Heart left ventricle (tissue), 16 donors: ENCODE measurements around the gene GTPBP8. TPM values are rescaled to one million over a fixed set of nuclear protein-coding genes. Genes with fewer than 3 reads are reported as not detected.
"Not testable (repeated sequence)": the region's sequence is repeated elsewhere in the genome, so short reads cannot be mapped to it uniquely, and the experiment has no call there.

ENCODE experiments used
- ATAC-seq, 4 donors: fragments of 200-7000 bp; cut with Tn5 transposase; one replicate each; pipeline ENCODE4 v1.9.1; 2020 to 2022; ENCODE audit warnings: moderate library complexity in 4 of 4, mild to moderate bottlenecking in 3 of 4, moderate number of reproducible peaks in 1 of 4
- DNase-seq, 5 donors: peaks; one replicate each; pipeline ENCODE4 v3.0.0-alpha.2; 2020
- H3K27ac ChIP-seq, 12 donors: fragments of 200-600 bp; sonication (generic) in 4 of 12; one replicate each; pipeline versions ENCODE4 v1.5.0 to v1.8.0; 2016 to 2022; ENCODE audit warnings: mild to moderate bottlenecking in 2 of 12
- H3K27me3 ChIP-seq, 9 donors: fragments of 200-600 bp; sonication (generic) in 2 of 9; one replicate each; pipeline versions ENCODE4 v1.5.1 to v1.8.0; 2016 to 2022; ENCODE audit warnings: mild to moderate bottlenecking in 3 of 9
- H3K36me3 ChIP-seq, 9 donors: fragments of 200-600 bp; sonication (generic) in 2 of 9; one replicate each; pipeline versions ENCODE4 v1.5.0 to v1.8.0; 2018 to 2022; ENCODE audit warnings: mild to moderate bottlenecking in 2 of 9
- H3K4me1 ChIP-seq, 12 donors: fragments of 200-600 bp; sonication (generic) in 4 of 12; one replicate each; pipeline versions ENCODE4 v1.5.0 to v1.8.0; 2016 to 2022; ENCODE audit warnings: mild to moderate bottlenecking in 3 of 12
- H3K4me3 ChIP-seq, 12 donors: fragments of 200-600 bp; sonication (generic) in 4 of 12; one replicate each; pipeline versions ENCODE4 v1.5.0 to v1.8.0; 2017 to 2022; ENCODE audit warnings: mild to moderate bottlenecking in 9 of 12, moderate library complexity in 4 of 12
- H3K9me3 ChIP-seq, 12 donors: fragments of 200-600 bp; sonication (generic) in 4 of 12; one replicate each; pipeline versions ENCODE4 v1.5.0 to v1.8.0; 2016 to 2022; ENCODE audit warnings: mild to moderate bottlenecking in 1 of 12
- CTCF ChIP-seq, 12 donors: fragments of 200-600 bp; sonication (generic) in 4 of 12; IDR thresholded peaks; one replicate each; pipeline versions ENCODE4 v1.5.0 to v1.8.0; 2018 to 2022; ENCODE audit warnings: antibody characterized with exemption in 12 of 12, mild to moderate bottlenecking in 5 of 12
- POLR2A ChIP-seq, 2 donors: fragments of 450-650 bp; IDR thresholded peaks; one replicate each; pipeline ENCODE4 v1.6.1; 2017; ENCODE audit warnings: antibody characterized with exemption in 2 of 2, mild to moderate bottlenecking in 2 of 2, moderate library complexity in 2 of 2
- WGBS, 4 donors: extraction: QIAGEN DNeasy Blood & Tissue Kit in 2 of 4; methylation state at CpG; one replicate each; pipeline versions ENCODE4 v1.1.5 to v1.1.7; 2013 to 2018; 5-methylcytosine and 5-hydroxymethylcytosine counted together
- intact Hi-C, 10 donors: fragments of 100-400 bp; cut with DNase I; formaldehyde crosslinking; loops; one replicate each; pipeline versions ENCODE4 v1.11.1 to v1.14.2; 2022
- polyA plus RNA-seq, 2 donors: library from polyadenylated mRNA; stranded (reverse); fragments of 200-250 nt; gene quantifications; one replicate each; pipeline ENCODE4 v1.2.3, GENCODE V29; 2013
- total RNA-seq, 9 donors: library from RNA; depleted of rRNA in 2 of 9; stranded (reverse); fragments of >200 nt in 2 of 9; fragmentation: NEBNext Ultra II Directional in 3 of 9; extraction: Animal tissue kit (Norgen Biotek cat#: 25700) in 3 of 9; gene quantifications; one replicate each; pipeline versions ENCODE4 v1.1.0 to v1.2.4, GENCODE V29; 2016 to 2023
- donor health status: ischemic (EF 13 %, LVEDD 7.1; RV severe dilation, severe dysfunction).
- donor health status: healthy with polysubstance abuse.
- donor health status: DM: no; HTN: yes; CAD: no.
- donor health status: DM: no; HTN: no; CAD: no.
- donor health status: ischemic (EF 25% LVEDD 6.9; RV normal size, moderate dysfunction).
- donor health status: ischemic (EF 25% LVEDD 5.7; RV mildly dilated, moderate dysfunction).
- donor health status: healthy.
- donor health status: DM: yes; HTN: yes; CAD: no.
- donor health status: ischemic (EF 35%, LVEDD 5.7; RV mildly dilated, moderate dysfunction).
- donor health status: nonischemic (EF 11% LVEDD 7.7; RV severe dilation, severe dysfunction).
- donor health status: DM: yes; HTN: yes; CAD: no.
- donor health status: PGD.
- donor health status: ischemic (EF 29% LVEDD 5.4; RV normal size, mild dysfunction).
- donor health status: nonischemic (EF 23%, LVEDD 6.1; RV moderate dilation, normal function).

The GTPBP8 gene
- total and polyA plus RNA-seq, 11 donors, result 9.8 to 52.2 (median 24.3) TPM

DNA sequence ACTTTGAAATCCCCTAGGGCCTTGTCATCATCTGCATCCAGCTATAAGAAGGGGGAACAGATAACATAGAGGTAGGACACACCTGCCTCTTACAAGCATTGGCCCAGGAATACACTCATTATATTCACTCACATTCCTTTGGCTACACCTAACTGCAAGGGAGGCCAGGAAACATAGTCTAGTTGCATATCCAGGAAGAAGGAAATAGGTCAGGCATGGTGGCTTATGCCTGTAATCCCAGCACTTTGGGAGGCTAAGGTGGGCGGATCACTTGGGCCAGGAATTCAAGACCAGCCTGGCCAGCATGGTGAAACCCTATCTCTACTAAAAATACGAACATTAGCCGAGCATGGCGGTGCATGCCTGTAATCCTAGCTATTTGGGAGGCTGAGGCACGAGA, 48.8 kb downstream of the GTPBP8 start:
- Histone ChIP-seq H3K27ac (no peak overlapping the region), H3K36me3 (no peaks in the 10 kb centered on the region), H3K9me3 (no peaks in the 10 kb centered on the region), H3K4me1 (no peaks in the 10 kb centered on the region), H3K4me3 (no peak overlapping the region), H3K27me3 (no peaks in the 10 kb centered on the region)
- no peak for DNase-seq
- WGBS, 4 donors, result 91 to 97% (median 95%) methylated on average over 5 of the region's 5 CpGs
- intact Hi-C loops, result loop anchor here in 1 of 10 donors (10.0 kb wide), 1 partner anchor 585 kb away; no protein-coding TSS in a partner anchor
- no peak for TF ChIP-seq POLR2A (IDR thresholded peaks at IDR 0.05)
- TF ChIP-seq CTCF (IDR thresholded peaks at IDR 0.05), result no peak
- no peak for ATAC-seq

DNA sequence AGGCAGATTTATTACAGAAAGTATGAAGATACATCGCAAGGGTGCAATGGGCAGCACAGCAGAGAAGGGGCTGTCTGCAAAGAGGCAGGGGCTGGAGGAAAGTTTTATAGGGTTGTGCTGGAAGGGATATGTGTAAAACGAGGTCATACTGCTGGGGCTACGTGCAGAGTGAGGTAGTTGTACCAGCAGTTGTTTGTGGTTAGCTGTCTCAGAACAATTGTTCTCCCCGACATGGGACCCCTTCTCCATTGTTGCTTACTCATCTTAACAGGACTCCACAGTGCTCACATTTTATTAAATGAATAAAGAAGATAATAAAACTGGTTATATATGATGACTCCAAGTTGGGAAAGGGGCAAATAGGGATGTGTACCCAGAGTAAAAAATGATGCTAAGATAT, 49.4 kb downstream of the GTPBP8 start:
- TF ChIP-seq POLR2A (IDR thresholded peaks at IDR 0.05), result no peak
- no peak for TF ChIP-seq CTCF (IDR thresholded peaks at IDR 0.05)
- DNase-seq (no peak), ATAC-seq (no peak)
- H3K36me3 ChIP-seq, result no peaks in the 10 kb centered on the region
- no peaks in the 10 kb centered on the region for H3K27me3 ChIP-seq
- H3K9me3 ChIP-seq, result no peaks in the 10 kb centered on the region
- no peaks in the 10 kb centered on the region for H3K4me1 ChIP-seq
- WGBS, 4 donors, result 87 to 90% (median 88%) methylated on average over 4 of the region's 4 CpGs
- H3K27ac ChIP-seq, result no peak overlapping the region
- H3K4me3 ChIP-seq, result no peak overlapping the region
- intact Hi-C loops, result no loop called here

GRCh38 chr3:113043686-113044085, 52.9 kb downstream of the GTPBP8 start:
- Histone ChIP-seq H3K27ac (no peak overlapping the region), H3K36me3 (no peaks in the 10 kb centered on the region), H3K27me3 (no peaks in the 10 kb centered on the region), H3K9me3 (no peaks in the 10 kb centered on the region), H3K4me1 (no peaks in the 10 kb centered on the region), H3K4me3 (no peak overlapping the region)
- DNase-seq (no peak), ATAC-seq (no peak)
- intact Hi-C loops, result no loop called here
- 74 to 87% (median 79%) methylated on average over 2 of the region's 2 CpGs for WGBS, 4 donors
- TF ChIP-seq POLR2A (IDR thresholded peaks at IDR 0.05) (no peak), CTCF (IDR thresholded peaks at IDR 0.05) (no peak)

DNA sequence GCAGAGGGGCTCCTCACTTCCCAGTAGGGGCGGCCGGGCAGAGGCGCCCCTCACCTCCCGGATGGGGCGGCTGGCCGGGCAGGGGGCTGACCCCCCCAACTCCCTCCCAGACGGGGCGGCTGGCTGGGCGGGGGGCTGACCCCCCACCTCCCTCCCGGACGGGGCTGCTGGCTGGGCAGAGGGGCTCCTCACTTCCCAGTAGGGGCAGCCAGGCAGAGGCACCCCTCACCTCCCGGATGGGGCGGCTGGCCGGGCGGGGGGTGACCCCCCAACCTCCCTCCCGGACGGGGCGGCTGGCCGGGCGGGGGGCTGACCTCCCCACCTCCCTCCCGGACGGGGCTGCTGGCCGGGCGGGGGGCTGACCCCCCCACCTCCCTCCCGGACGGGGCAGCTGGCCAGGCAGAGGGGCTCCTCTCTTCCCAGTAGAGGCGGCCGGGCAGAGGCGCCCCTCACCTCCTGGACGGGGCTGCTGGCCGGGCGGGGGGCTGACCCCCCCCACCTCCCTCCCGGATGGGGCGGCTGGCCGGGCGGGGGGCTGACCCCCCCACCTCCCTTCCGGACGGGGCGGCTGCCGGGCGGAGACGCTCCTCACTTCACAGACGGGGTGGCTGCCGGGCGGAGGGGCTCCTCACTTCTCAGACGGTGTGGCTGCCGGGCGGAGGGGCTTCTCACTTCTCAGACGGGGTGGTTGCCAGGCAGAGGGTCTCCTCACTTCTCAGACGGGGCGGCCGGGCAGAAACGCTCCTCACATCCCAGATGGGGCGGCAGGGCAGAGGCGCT, 55.6 kb downstream of the GTPBP8 start:
- ATAC-seq, result not testable (repeated sequence)
- WGBS, 4 donors, result 93 to 100% (median 96%) methylated on average over 1 to 55 of the region's 55 CpGs

More for the DNA sequence above, 55.6 kb downstream of the GTPBP8 start:
- H3K27me3 ChIP-seq, DNase-seq, H3K9me3 ChIP-seq, H3K36me3 ChIP-seq, H3K4me1 ChIP-seq, H3K27ac ChIP-seq, intact Hi-C loops, H3K4me3 ChIP-seq: not testable (repeated sequence)
